Neuronal stem cell (in vitro differentiated cells): ENCODE data around the gene NOC4L.
A peak's percentile ranks its signal among the peaks of the same experiment; 100 is the strongest.

Experiments
- DNase-seq: peaks from one replicate; pipeline ENCODE4 v3.0.0-alpha.2; 2013; ENCODE audit warnings: low spot score
- H2AFZ ChIP-seq: one replicate; pipeline ENCODE4 v1.6.1; 2013; ENCODE audit warnings: mild to moderate bottlenecking, low read length, inconsistent platforms
- H2AK5ac ChIP-seq: 2 replicates; pipeline ENCODE4 v1.6.1; 2013; ENCODE audit warnings: low read depth, mild to moderate bottlenecking, inconsistent platforms, low read length, moderate library complexity, mixed read lengths
- H2BK120ac ChIP-seq: 2 replicates; pipeline ENCODE4 v1.6.1; 2013; ENCODE audit warnings: low read depth, mild to moderate bottlenecking, inconsistent platforms, low read length, moderate library complexity, mixed read lengths
- H2BK12ac ChIP-seq: one replicate; pipeline ENCODE4 v1.6.1; 2013; ENCODE audit warnings: low read length, inconsistent platforms
- H2BK15ac ChIP-seq: 2 replicates; pipeline ENCODE4 v1.6.1; 2013; ENCODE audit warnings: mild to moderate bottlenecking, low read length, inconsistent platforms, mixed read lengths
- H2BK5ac ChIP-seq: one replicate; pipeline ENCODE4 v1.6.1; 2013; ENCODE audit warnings: inconsistent platforms, mild to moderate bottlenecking, low read length, moderate library complexity
- H3K14ac ChIP-seq: one replicate; pipeline ENCODE4 v1.6.1; 2013; ENCODE audit warnings: low read length, inconsistent platforms
- H3K18ac ChIP-seq: 2 replicates; pipeline ENCODE4 v1.6.1; 2013; ENCODE audit warnings: low read length, inconsistent platforms
- H3K23ac ChIP-seq: 2 replicates; pipeline ENCODE4 v1.6.1; 2013; ENCODE audit warnings: low read depth, mild to moderate bottlenecking, mixed read lengths, low read length, inconsistent platforms; ENCODE audit not compliant: poor library complexity
- H3K27ac ChIP-seq: replicated peaks from 3 replicates; pipeline ENCODE4 v1.5.1; 2013; ENCODE audit warnings: low read length, inconsistent platforms
- H3K27me3 ChIP-seq, 3 experiments: 2 replicates each; pipeline ENCODE4 v1.6.1; 2013; ENCODE audit warnings: low read length in 3 of 3, mild to moderate bottlenecking in 2 of 3, inconsistent platforms in 1 of 3, low read depth in 1 of 3, mixed read lengths in 1 of 3, moderate library complexity in 1 of 3; ENCODE audit not compliant: control insufficient read depth in 3 of 3, insufficient read depth in 3 of 3
- H3K36me3 ChIP-seq, 2 donors: replicated peaks in 1 of 2; 2 replicates each; pipeline ENCODE4 v1.6.1; 2013; ENCODE audit warnings: low read length in 2 of 2; ENCODE audit not compliant: control insufficient read depth in 2 of 2, insufficient read depth in 2 of 2
- H3K4ac ChIP-seq: 2 replicates; pipeline ENCODE4 v1.6.1; 2013; ENCODE audit warnings: inconsistent platforms, mild to moderate bottlenecking, low read length, moderate library complexity
- H3K4me1 ChIP-seq, 2 donors: 1 replicate in 1 of 2; 2 replicates in 1 of 2; pipeline ENCODE4 v1.6.1; 2013; ENCODE audit warnings: low read length in 2 of 2, low read depth in 1 of 2; ENCODE audit not compliant: control insufficient read depth in 2 of 2, insufficient read depth in 1 of 2
- H3K4me2 ChIP-seq: one replicate; pipeline ENCODE4 v1.6.1; 2013; ENCODE audit warnings: mild to moderate bottlenecking, low read length, inconsistent platforms; ENCODE audit not compliant: insufficient read depth, poor library complexity, severe bottlenecking
- H3K4me3 ChIP-seq, 2 donors: 2 replicates each; pipeline ENCODE4 v1.5.1; 2013; ENCODE audit warnings: low read length in 2 of 2, mild to moderate bottlenecking in 2 of 2, inconsistent platforms in 1 of 2, moderate library complexity in 1 of 2
- H3K79me1 ChIP-seq: one replicate; pipeline ENCODE4 v1.6.1; 2013; ENCODE audit warnings: low read depth, mild to moderate bottlenecking, inconsistent platforms, low read length, moderate library complexity
- H3K9ac ChIP-seq: one replicate; pipeline ENCODE4 v1.6.1; 2013; ENCODE audit warnings: mild to moderate bottlenecking, low read depth, low read length, inconsistent platforms; ENCODE audit not compliant: poor library complexity
- H3K9me3 ChIP-seq, 2 donors: replicated peaks in 1 of 2; 2 replicates each; pipeline versions ENCODE3 to v1.6.1; 2013; ENCODE audit warnings: low read length in 2 of 2, mild to moderate bottlenecking in 2 of 2, inconsistent platforms in 1 of 2, low read depth in 1 of 2, mixed read lengths in 1 of 2, moderate library complexity in 1 of 2; ENCODE audit not compliant: control insufficient read depth in 2 of 2, insufficient read depth in 1 of 2
- H4K8ac ChIP-seq: one replicate; pipeline ENCODE4 v1.6.1; 2013; ENCODE audit warnings: low read depth, mild to moderate bottlenecking, inconsistent platforms, low read length, moderate library complexity
- H4K91ac ChIP-seq: one replicate; pipeline ENCODE4 v1.6.1; 2013; ENCODE audit warnings: low read length, low read depth, mild to moderate bottlenecking, inconsistent platforms; ENCODE audit not compliant: poor library complexity
- WGBS, 2 donors: extraction: QIAGEN DNeasy Blood & Tissue Kit; methylation state at CpG; one replicate each; pipeline ENCODE4 v1.1.7; 2013; ENCODE audit warnings: missing lambda C conversion rate in 2 of 2, mixed read lengths in 1 of 2; ENCODE audit not compliant: insufficient read length in 2 of 2, insufficient replicate concordance in 1 of 2; ENCODE audit errors: extremely low coverage in 2 of 2; 5-methylcytosine and 5-hydroxymethylcytosine counted together

NOC4L gene

DNA sequence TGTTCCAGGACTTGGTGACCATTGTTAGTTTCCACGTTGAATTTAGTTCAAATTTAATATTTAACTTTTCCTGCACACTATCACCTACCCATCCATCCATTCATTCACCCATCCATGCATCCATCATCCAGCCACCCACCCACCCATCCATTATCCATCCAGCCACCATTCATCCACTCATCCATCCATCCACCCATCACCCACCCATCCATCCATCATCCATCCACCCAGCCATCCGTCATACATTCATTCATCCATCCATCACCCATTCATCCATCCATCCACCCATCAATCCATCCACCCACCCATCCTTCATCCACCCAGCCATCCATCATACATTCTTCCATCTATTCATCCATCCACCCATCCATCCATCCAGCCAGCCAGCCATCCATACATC lies 21.8 kb downstream of the NOC4L start:
- 100% methylated on average over 1 of the region's 2 CpGs; no CpG with 5 or more reads in 1 of the 2 donors for WGBS, 2 donors
- H3K4me2 ChIP-seq = no peak overlapping the region
- no peak overlapping the region for H2AK5ac ChIP-seq
- H3K14ac ChIP-seq = peak overlapping the region; percentile 21
- no peak overlapping the region for H3K4ac ChIP-seq
- no peak overlapping the region for H3K9ac ChIP-seq
- no peak overlapping the region for H3K23ac ChIP-seq
- H3K27ac ChIP-seq = no peak overlapping the region
- H2BK12ac ChIP-seq = peak overlapping the region; percentile 22
- H4K91ac ChIP-seq = no peak overlapping the region
- H3K18ac ChIP-seq = no peak overlapping the region
- H3K9me3 ChIP-seq = no peaks in the 10 kb centered on the region
- H2BK120ac ChIP-seq = no peak overlapping the region
- no peak for DNase-seq
- H4K8ac ChIP-seq = no peak overlapping the region
- H3K4me3 ChIP-seq = no peak overlapping the region
- peaks cover 0 to 2% of the 10 kb centered on the region in 2 donors for H3K4me1 ChIP-seq
- peaks cover 3% of the 10 kb centered on the region for H3K79me1 ChIP-seq
- no peak overlapping the region for H2BK5ac ChIP-seq
- H3K27me3 ChIP-seq = peaks cover 0 to 27% (median 0%) of the 10 kb centered on the region in 3 experiments
- no peak overlapping the region for H2AFZ ChIP-seq
- no peak overlapping the region for H2BK15ac ChIP-seq
- H3K36me3 ChIP-seq = no peaks in the 10 kb centered on the region

DNA sequence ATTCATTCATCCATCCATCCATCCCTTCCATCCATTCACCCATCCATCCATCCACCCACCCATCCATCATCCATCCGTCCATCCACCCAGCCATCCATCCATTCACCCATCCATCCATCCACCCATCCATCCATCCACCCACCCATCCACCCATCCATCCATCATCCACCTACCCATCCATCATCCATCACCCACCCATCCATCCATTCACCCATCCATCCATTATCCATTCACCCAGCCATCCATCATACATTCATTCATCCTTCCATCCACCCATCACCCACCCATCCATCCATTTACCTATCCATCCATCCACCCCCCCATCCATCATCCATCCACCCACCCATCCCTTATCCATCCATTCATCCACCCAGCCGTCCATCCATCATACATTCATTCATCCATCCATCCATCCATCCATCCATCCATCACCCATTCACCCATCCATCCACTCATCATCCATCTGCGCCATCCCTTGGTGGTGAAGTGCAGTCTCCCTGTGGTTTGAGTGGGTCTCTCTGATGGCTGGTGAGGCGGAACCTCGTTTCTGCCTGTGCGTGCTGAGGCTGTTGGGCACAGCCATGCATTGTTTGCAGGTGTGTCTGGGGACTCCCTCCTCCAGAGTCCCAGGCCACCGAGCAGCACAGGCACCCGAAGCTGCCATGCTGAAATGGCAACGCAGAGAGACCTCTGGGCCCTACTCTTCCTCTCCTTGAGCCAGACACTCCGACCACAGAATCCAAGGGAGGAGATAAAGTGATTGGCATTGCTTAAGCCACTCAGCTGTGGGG lies 22.7 kb downstream of the NOC4L start:
- Histone ChIP-seq H3K4me1 (peaks cover 0 to 2% of the 10 kb centered on the region in 2 donors), H2AFZ (no peak overlapping the region)
- WGBS, 2 donors = 100% methylated on average over 2 of the region's 10 CpGs

GRCh38 chr12:132167611-132168310 lies 23.5 kb downstream of the NOC4L start:
- H3K23ac ChIP-seq = no peak overlapping the region
- peak overlapping the region; percentile 4 for H4K8ac ChIP-seq
- no CpG with 5 or more reads among the region's 30 CpGs for WGBS, 2 donors
- no peak overlapping the region for H2BK5ac ChIP-seq
- H3K4me2 ChIP-seq = no peak overlapping the region
- no peak overlapping the region for H4K91ac ChIP-seq
- H3K4me1 ChIP-seq = no peaks in the 10 kb centered on the region
- H3K9me3 ChIP-seq = no peaks in the 10 kb centered on the region
- no peaks in the 10 kb centered on the region for H3K36me3 ChIP-seq
- DNase-seq = no peak
- H3K14ac ChIP-seq = peak overlapping the region; percentile 21
- H3K4me3 ChIP-seq = no peak overlapping the region
- H3K27ac ChIP-seq = no peak overlapping the region
- H3K18ac ChIP-seq = peak overlapping the region; percentile 76
- H2BK15ac ChIP-seq = no peak overlapping the region
- no peak overlapping the region for H2BK120ac ChIP-seq
- no peak overlapping the region for H3K4ac ChIP-seq
- no peak overlapping the region for H2BK12ac ChIP-seq
- peaks cover 0 to 41% (median 0%) of the 10 kb centered on the region in 3 experiments for H3K27me3 ChIP-seq
- peak overlapping the region; percentile 81 for H2AK5ac ChIP-seq
- H2AFZ ChIP-seq = no peak overlapping the region
- H3K9ac ChIP-seq = peak overlapping the region; percentile 21
- H3K79me1 ChIP-seq = peaks cover 3% of the 10 kb centered on the region

More for the DNA sequence above, 22.7 kb downstream of the NOC4L start:
- H3K36me3 ChIP-seq = no peaks in the 10 kb centered on the region
- no peaks in the 10 kb centered on the region for H3K9me3 ChIP-seq
- peak overlapping the region; percentile 38 for H3K14ac ChIP-seq
- no peak overlapping the region for H3K4me3 ChIP-seq
- peaks cover 3% of the 10 kb centered on the region for H3K79me1 ChIP-seq
- H3K9ac ChIP-seq = no peak overlapping the region
- H2BK15ac ChIP-seq = no peak overlapping the region
- H2BK12ac ChIP-seq = no peak overlapping the region
- H2AK5ac ChIP-seq = no peak overlapping the region
- H4K8ac ChIP-seq = no peak overlapping the region
- no peak overlapping the region for H3K23ac ChIP-seq
- peaks cover 0 to 35% (median 0%) of the 10 kb centered on the region in 3 experiments for H3K27me3 ChIP-seq
- no peak overlapping the region for H3K4ac ChIP-seq
- no peak overlapping the region for H4K91ac ChIP-seq
- no peak overlapping the region for H3K27ac ChIP-seq
- no peak overlapping the region for H3K18ac ChIP-seq
- H2BK5ac ChIP-seq = no peak overlapping the region
- no peak overlapping the region for H2BK120ac ChIP-seq
- DNase-seq = no peak
- H3K4me2 ChIP-seq = no peak overlapping the region
